ENCODE results near the gene UNC80.

Gene UNC80

GRCh38 chr2:209917154-209917771 is 145.6 kb downstream of the UNC80 start:
- DNase-seq = no peak

GRCh38 chr2:209918251-209918650 is 146.6 kb downstream of the UNC80 start:
- no peak for DNase-seq

- DNase-seq = no peak
Observed at GRCh38 chr2:209922116-209922515, 150.5 kb downstream of the UNC80 start.

GRCh38 chr2:209929369-209929768 is 157.7 kb downstream of the UNC80 start:
- no peak for DNase-seq

GRCh38 chr2:209933499-209934483 is 162.2 kb downstream of the UNC80 start:
- DNase-seq = peak; percentile 79

DNA sequence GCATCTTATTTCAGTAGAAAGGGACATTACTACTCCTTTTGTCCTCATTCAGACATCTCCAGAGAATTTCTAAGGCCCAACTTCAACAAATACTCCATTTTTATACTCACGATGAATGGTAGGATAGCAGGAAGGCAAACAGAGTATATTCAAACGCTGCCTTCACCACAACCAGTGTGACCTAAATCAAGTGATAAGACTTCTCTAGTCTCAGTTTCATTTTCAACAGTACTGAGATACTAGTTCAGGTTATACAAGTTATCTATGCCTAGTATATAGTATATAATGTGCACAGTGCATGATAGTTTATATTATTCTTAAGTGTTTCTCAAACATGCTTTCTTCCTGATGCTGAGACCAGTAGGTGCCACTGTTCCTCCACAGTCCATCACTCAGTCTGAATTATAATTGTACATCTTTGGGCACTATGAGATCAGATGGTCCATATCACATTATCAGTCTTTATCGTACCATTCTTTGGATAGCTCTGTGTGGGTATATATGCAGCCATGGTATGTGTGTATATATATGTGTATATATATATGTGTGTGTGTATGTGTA is 164.6 kb downstream of the UNC80 start:
- DNase-seq = no peak

- DNase-seq = no peak
Observed at GRCh38 chr2:209937893-209938292, 166.3 kb downstream of the UNC80 start.

DNA sequence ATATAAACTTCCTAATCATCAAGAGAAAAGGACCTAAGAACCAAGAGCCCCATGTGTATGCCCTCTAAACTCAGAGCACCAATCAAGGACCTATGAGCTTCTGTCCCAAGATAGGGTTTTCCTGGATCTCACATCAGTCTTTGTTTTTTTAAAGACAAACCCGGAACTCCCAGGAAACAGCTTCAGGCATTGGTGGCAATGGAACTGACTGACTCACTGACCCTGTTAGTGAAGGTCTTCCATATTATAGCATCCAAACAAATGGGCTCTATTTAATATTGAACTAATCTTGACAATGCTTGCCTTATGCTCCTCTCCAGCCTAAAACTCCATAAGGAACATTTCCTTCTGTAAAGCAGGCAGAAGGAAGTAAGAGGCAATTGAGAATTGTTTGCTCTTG is 167.3 kb downstream of the UNC80 start:
- DNase-seq = no peak

DNA sequence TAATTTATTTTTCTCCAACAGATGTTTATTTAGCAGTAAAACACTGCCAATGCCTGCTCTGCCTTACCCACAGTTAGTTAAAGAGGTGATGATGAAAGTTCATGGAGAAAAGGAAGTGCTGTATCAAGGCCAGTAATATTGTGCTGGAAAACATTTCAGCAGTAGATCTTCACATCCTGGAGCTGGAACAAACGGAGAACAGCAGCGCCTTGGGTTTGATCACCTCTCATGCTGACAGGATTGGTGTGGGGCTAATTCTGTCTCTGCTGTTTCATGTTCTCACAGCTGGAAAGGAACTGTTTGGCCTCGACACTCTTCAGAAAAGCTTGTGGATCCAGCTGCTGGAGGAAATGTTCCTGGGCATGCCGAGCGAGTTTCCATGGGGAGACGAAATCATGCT is 169.3 kb downstream of the UNC80 start:
- no peak for DNase-seq

GRCh38 chr2:209942426-209942825 is 170.8 kb downstream of the UNC80 start:
- DNase-seq = no peak

DNA sequence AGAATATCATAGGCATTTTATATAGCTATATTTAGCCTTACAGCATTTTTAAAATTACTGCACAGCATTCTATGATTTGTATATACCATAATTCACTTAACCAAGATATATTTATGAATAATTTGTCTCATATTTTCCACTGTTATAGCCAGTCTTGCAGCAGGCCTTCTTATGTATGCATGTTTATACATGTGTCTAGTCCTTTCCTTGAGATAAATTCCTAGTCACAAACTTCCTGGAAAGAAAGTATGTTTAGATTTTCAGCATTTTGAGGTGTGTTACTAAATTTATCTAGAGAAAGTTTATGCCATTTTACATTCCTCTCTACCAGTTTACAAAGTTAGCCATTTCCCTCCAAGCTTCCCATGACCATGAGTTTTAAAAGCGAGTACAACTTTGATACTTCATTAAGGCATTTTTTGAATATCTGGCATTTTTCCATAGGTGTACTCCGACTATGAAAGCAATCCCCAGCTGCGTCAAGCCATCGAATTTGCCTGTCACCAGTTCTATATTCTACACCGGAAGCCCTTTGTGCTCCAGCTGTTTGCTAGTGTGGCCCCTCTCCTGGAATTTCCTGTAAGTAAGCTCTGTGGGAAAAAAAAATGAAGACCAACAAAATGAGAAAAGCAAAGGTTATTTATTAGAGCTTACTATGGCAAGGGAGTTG is 171.4 kb downstream of the UNC80 start:
- no peak for DNase-seq

DNA sequence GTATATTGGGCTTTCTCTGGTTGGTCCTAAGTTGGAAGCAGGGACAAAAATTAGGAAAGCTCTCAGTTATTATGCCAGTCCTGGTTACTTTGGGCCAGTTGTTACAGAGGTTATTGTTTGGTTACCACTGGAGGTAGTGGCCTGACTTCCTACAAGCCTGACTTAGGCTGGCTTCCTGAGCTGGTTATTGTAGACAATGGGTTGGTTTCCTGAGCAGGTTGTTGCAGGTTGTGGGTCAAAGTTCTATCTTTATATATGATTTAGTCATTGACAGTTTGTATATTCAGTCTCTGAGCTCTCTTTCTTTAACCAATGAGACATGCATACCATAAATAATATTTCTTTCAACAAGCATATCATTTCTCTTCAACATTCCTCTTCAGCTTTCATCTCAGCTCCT is 172.1 kb downstream of the UNC80 start:
- no peak for DNase-seq

- DNase-seq = no peak
Observed at GRCh38 chr2:209946539-209946938, 174.9 kb downstream of the UNC80 start.

GRCh38 chr2:209956271-209956670 is 184.6 kb downstream of the UNC80 start:
- DNase-seq = no peak

DNA sequence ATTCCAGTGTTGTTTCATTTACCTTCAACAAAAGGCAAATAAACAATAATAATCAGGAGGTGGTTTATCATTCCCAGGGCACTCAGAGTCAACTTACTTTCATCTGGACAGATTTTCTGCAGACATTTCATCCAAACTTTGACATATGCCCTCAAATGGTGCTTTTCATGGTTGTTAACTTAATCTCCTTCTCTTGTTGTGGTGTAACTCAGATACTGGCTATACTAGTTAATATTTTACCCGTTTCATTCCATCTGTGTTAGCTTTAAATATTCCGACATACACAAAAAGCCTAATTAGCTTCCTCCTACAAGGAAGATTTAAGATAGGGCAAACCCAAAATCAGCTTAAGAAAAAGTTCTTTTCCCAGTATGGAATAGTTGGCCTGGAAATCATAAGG is 186.4 kb downstream of the UNC80 start:
- DNase-seq = no peak

DNA sequence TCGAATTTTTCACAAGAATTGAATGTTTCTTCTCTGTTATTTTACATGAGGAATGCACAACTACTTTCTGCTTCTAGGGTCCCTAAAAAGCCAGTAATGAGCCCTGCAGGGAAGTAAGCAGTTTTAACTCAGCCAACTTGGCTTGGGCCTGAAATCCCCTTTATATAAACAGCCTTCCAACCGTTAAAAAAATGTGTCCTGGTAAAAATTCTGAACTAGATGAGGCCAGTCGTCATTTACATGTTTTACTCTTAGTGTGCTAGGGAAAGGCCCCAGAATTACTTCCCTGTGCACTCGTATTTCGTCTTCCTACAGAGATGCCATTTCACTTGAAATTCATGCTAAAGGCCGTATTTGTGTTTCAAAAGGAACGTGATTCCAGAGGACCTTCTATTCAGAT is 188.4 kb downstream of the UNC80 start:
- DNase-seq = no peak

DNA sequence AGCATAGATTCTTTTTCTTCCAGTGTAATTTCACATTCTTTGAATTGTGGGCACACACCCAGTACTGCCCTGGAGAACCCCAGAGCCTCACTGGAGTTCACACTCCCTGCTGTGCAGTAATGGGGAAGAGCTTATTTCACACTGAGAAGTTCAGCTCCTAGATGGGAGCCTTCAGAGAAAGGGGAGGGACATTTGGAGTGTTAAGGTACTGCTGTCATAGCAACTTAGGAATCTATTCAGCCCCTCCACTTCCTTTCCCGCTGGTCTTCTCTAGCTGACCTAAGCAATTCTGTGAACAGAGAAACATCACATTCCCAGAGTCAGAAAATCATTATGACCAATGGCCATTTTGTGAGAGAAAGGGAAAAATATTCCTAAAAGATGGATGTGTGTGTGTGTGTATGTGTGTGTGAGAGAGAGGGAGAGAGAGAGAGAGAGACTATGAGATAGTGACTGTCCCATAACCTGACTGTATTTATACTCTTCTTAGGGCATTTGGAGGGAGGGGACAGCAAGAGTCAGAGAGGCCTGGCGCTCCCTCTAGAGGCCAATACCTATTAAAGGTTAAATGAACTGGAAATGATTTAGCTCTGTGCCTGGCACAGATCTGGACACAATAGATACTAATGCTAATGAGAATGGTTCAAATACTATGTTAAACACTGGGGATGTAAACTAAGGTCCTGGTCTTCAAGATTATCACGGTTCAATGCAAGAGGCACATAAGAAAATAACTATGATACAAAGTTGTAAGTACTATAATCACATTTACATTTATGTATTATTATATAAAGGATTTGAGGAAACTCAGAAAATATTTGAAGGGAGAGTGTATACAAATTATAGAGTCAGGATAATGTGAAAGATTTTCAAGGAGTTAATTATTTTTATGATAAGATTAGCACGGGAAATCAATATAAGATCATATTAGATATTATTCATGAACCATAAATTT is 189.3 kb downstream of the UNC80 start:
- peak; percentile 36 for DNase-seq

- no peak for DNase-seq
Observed at GRCh38 chr2:209965723-209966122, 194.1 kb downstream of the UNC80 start.

DNA sequence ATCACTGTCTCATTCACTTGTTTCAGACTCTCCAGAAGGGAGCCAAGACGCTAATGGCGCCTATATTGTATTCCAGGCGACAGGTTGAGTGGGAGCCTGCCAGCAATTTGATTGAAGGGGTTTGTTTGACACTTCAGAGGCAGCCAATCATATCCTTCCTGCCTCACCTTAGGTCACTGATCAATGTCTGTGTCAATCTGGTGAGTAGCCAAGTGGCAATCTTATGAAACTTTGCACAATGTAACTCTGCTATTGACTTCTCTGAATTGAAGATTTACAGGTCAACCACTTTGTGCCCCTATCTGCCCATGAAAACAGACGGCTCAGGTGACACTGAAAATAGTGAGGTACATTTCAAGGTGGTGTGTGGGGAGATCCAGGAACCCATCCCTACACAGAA is 198.1 kb downstream of the UNC80 start:
- no peak for DNase-seq

- DNase-seq = no peak
Observed at GRCh38 chr2:209970271-209970670, 198.6 kb downstream of the UNC80 start.

- no peak for DNase-seq
Observed at GRCh38 chr2:209970711-209971110, 199.1 kb downstream of the UNC80 start.

GRCh38 chr2:209973328-209973727 is 201.7 kb downstream of the UNC80 start:
- no peak for DNase-seq
